ENCODE results near the gene SENP7. TPM values are rescaled to one million over a fixed set of nuclear protein-coding genes. Genes with fewer than 3 reads are reported as not detected.

The SENP7 gene
- total RNA-seq, 1 donor from 2014 or later = 15.7 TPM

GRCh38 chr3:101413656-101414055 lies 99.4 kb downstream of the SENP7 start:
- no peak for DNase-seq (ENCODE audit: low spot score)
- Mint-ChIP-seq H3K27me3 (ENCODE audit: low read depth) (no peaks in the 10 kb centered on the region), H3K4me3 (ENCODE audit: unreplicated experiment) (no peak overlapping the region), H3K9me3 (ENCODE audit: low read depth) (peaks cover 9% of the 10 kb centered on the region), H3K36me3 (ENCODE audit: low read depth) (peaks cover 12% of the 10 kb centered on the region), H3K4me1 (ENCODE audit: low read depth) (peaks cover 10% of the 10 kb centered on the region), H3K27ac (ENCODE audit: unreplicated experiment) (no peak overlapping the region)
- TF ChIP-seq CTCF (IDR thresholded peaks at IDR 0.05) = no peak

- Mint-ChIP-seq H3K27me3 (ENCODE audit: low read depth) (no peaks in the 10 kb centered on the region), H3K4me3 (ENCODE audit: unreplicated experiment) (no peak overlapping the region), H3K9me3 (ENCODE audit: low read depth) (peaks cover 58% of the 10 kb centered on the region), H3K27ac (ENCODE audit: unreplicated experiment) (no peak overlapping the region), H3K36me3 (ENCODE audit: low read depth) (peaks cover 36% of the 10 kb centered on the region), H3K4me1 (ENCODE audit: low read depth) (no peaks in the 10 kb centered on the region)
- TF ChIP-seq CTCF (IDR thresholded peaks at IDR 0.05) = no peak
- DNase-seq (ENCODE audit: low spot score) = no peak
Observed at GRCh38 chr3:101391413-101391950, 121.5 kb downstream of the SENP7 start.

GRCh38 chr3:101388706-101389105 lies 124.3 kb downstream of the SENP7 start:
- Mint-ChIP-seq H3K4me3 (ENCODE audit: unreplicated experiment) (no peak overlapping the region), H3K9me3 (ENCODE audit: low read depth) (peaks cover 47% of the 10 kb centered on the region), H3K36me3 (ENCODE audit: low read depth) (peaks cover 26% of the 10 kb centered on the region), H3K27ac (ENCODE audit: unreplicated experiment) (no peak overlapping the region), H3K4me1 (ENCODE audit: low read depth) (no peaks in the 10 kb centered on the region), H3K27me3 (ENCODE audit: low read depth) (no peaks in the 10 kb centered on the region)
- DNase-seq (ENCODE audit: low spot score) = no peak
- no peak for TF ChIP-seq CTCF (IDR thresholded peaks at IDR 0.05)

GRCh38 chr3:101387351-101387750 lies 125.7 kb downstream of the SENP7 start:
- peaks cover 17% of the 10 kb centered on the region for H3K36me3 Mint-ChIP-seq (ENCODE audit: low read depth)
- H3K27me3 Mint-ChIP-seq (ENCODE audit: low read depth) = no peaks in the 10 kb centered on the region
- TF ChIP-seq CTCF (IDR thresholded peaks at IDR 0.05) = no peak
- no peak overlapping the region for H3K4me3 Mint-ChIP-seq (ENCODE audit: unreplicated experiment)
- DNase-seq (ENCODE audit: low spot score) = no peak
- peaks cover 36% of the 10 kb centered on the region for H3K9me3 Mint-ChIP-seq (ENCODE audit: low read depth)
- no peak overlapping the region for H3K27ac Mint-ChIP-seq (ENCODE audit: unreplicated experiment)
- peaks cover 6% of the 10 kb centered on the region for H3K4me1 Mint-ChIP-seq (ENCODE audit: low read depth)

- H3K27ac Mint-ChIP-seq (ENCODE audit: unreplicated experiment) = no peak overlapping the region
- no peak for DNase-seq (ENCODE audit: low spot score)
Observed at GRCh38 chr3:101384426-101384825, 128.6 kb downstream of the SENP7 start.

More at GRCh38 chr3:101384426-101384825, 128.6 kb downstream of the SENP7 start:
- TF ChIP-seq CTCF (IDR thresholded peaks at IDR 0.05) = no peak
- peaks cover 8% of the 10 kb centered on the region for H3K36me3 Mint-ChIP-seq (ENCODE audit: low read depth)
- H3K4me1 Mint-ChIP-seq (ENCODE audit: low read depth) = peaks cover 13% of the 10 kb centered on the region
- H3K27me3 Mint-ChIP-seq (ENCODE audit: low read depth) = no peaks in the 10 kb centered on the region
- no peak overlapping the region for H3K4me3 Mint-ChIP-seq (ENCODE audit: unreplicated experiment)
- H3K9me3 Mint-ChIP-seq (ENCODE audit: low read depth) = peaks cover 19% of the 10 kb centered on the region

Measured in chondrocyte (in vitro differentiated cells).